Heart right ventricle (tissue), 16 donors: Measurements from ENCODE around the gene BNIP5. TPM values are rescaled to one million over a fixed set of nuclear protein-coding genes. Genes with fewer than 3 reads are reported as not detected.

Source experiments
- ATAC-seq, 8 donors: fragments of 200-7000 bp; cut with Tn5 transposase; one replicate each; pipeline ENCODE4 v1.9.1; 2020; ENCODE audit warnings: mild to moderate bottlenecking in 8 of 8, moderate library complexity in 8 of 8, moderate number of reproducible peaks in 1 of 8
- DNase-seq, 2 donors: peaks; one replicate each; pipeline ENCODE4 v3.0.0-alpha.2; 2020
- H3K27ac ChIP-seq, 10 donors: fragments of 200-600 bp; sonication (generic) in 2 of 10; one replicate each; pipeline versions ENCODE4 v1.5.0 to v1.8.0; 2020 to 2022; ENCODE audit warnings: mild to moderate bottlenecking in 3 of 10
- H3K27me3 ChIP-seq, 7 donors: fragments of 200-600 bp; one replicate each; pipeline ENCODE4 v1.8.0; 2021 to 2022; ENCODE audit warnings: mild to moderate bottlenecking in 2 of 7
- H3K36me3 ChIP-seq, 9 donors: fragments of 200-600 bp; sonication (generic) in 1 of 9; one replicate each; pipeline versions ENCODE4 v1.5.0 to v1.8.0; 2020 to 2022; ENCODE audit warnings: mild to moderate bottlenecking in 2 of 9
- H3K4me1 ChIP-seq, 9 donors: fragments of 200-600 bp; sonication (generic) in 1 of 9; one replicate each; pipeline versions ENCODE4 v1.5.0 to v1.8.0; 2020 to 2022; ENCODE audit warnings: mild to moderate bottlenecking in 4 of 9
- H3K4me3 ChIP-seq, 10 donors: fragments of 200-600 bp; sonication (generic) in 2 of 10; one replicate each; pipeline versions ENCODE4 v1.5.0 to v1.8.0; 2020 to 2022; ENCODE audit warnings: mild to moderate bottlenecking in 7 of 10, moderate library complexity in 2 of 10
- H3K9me3 ChIP-seq, 11 donors: fragments of 200-600 bp in 10 of 11; sonication (generic) in 2 of 11; one replicate each; pipeline versions ENCODE4 v1.5.0 to v1.8.0; 2013 to 2022; ENCODE audit warnings: mild to moderate bottlenecking in 2 of 11, control low read depth in 1 of 11, moderate library complexity in 1 of 11
- WGBS, 2 donors: extraction: QIAGEN DNeasy Blood & Tissue Kit; methylation state at CpG; one replicate each; pipeline ENCODE4 v1.1.7; 2013; ENCODE audit warnings: inconsistent platforms in 1 of 2; 5-methylcytosine and 5-hydroxymethylcytosine counted together
- intact Hi-C, 10 donors: fragments of 100-400 bp; cut with DNase I; formaldehyde crosslinking; loops; one replicate each; pipeline versions ENCODE4 v1.11.1 to v1.14.2; 2022
- polyA plus RNA-seq, 2 donors: library from polyadenylated mRNA; stranded (reverse); fragments of 200-250 nt; gene quantifications; one replicate each; pipeline ENCODE4 v1.2.3, GENCODE V29; 2013
- total RNA-seq, 10 donors: library from RNA; stranded (reverse); fragmentation: NEBNext Ultra II Directional in 3 of 10; extraction: Animal tissue kit (Norgen Biotek cat#: 25700) in 3 of 10; gene quantifications; one replicate each; pipeline versions ENCODE4 v1.2.1 to v1.2.4, GENCODE V29; 2021 to 2023
- TF ChIP-seq, protein P1 (sequence below), 9 donors: fragments of 200-600 bp; sonication (generic) in 2 of 9; IDR thresholded peaks; one replicate each; pipeline versions ENCODE4 v1.5.0 to v1.8.0; 2021 to 2022; ENCODE audit warnings: antibody characterized with exemption in 9 of 9, mild to moderate bottlenecking in 5 of 9, moderate library complexity in 1 of 9
- donor health status: Arrhythmogenic right ventricular cardiomyopathy.
- donor health status: ischemic (EF 13 %, LVEDD 7.1; RV severe dilation, severe dysfunction).
- donor health status: healthy with polysubstance abuse.
- donor health status: DM: no; HTN: yes; CAD: no.
- donor health status: DM: no; HTN: no; CAD: no.
- donor health status: ischemic (EF 25% LVEDD 6.9; RV normal size, moderate dysfunction).
- donor health status: ischemic (EF 25% LVEDD 5.7; RV mildly dilated, moderate dysfunction).
- donor health status: healthy.
- donor health status: DM: yes; HTN: yes; CAD: no.
- donor health status: Ischemic cardiomyopathy.
- donor health status: ischemic (EF 35%, LVEDD 5.7; RV mildly dilated, moderate dysfunction).
- donor health status: nonischemic (EF 11% LVEDD 7.7; RV severe dilation, severe dysfunction).
- donor health status: DM: yes; HTN: yes; CAD: no.
- donor health status: PGD.
- donor health status: ischemic (EF 29% LVEDD 5.4; RV normal size, mild dysfunction).
- donor health status: nonischemic (EF 23%, LVEDD 6.1; RV moderate dilation, normal function).

BNIP5 gene
- total and polyA plus RNA-seq, 12 donors = not detected

DNA sequence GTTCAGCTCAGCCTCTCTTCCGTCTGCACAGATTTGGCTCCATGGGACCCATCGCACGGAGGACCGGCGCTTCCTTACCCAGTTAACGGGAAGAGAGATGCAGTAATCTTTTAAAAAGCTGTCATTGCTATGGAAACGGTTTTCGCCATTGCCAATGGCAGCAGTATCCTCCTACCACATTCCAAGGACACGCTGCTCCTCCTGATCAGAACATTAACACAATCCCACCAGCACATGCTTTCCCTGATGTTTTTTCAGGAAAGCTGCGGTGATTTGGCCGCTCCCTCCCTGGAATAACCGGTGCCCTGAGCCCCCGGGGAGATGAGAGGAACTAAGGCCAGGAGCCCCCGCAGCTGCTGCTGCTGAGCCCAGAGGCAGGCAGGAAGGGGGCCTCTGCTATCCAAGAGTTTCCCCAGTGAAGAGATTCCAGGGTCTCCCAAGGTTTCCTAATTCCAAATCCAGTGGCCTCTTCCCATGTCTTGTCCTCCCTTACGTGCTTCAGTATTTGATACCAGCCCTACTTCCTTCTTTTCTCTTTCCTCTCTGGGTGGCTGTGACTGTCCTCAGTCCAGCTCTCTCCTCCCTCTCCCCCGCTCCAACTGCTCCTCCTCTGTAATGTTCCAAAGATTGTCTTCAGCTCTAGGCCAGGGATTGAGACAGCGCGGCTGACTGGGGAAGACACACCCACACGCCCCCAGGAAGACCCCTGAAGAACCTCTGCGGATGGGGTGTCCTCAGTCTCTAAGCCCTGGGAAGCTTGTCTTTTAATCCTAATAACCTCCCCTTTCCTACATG is 2.6 kb downstream of the BNIP5 start:
- Histone ChIP-seq H3K27me3 (peaks cover 6 to 75% (median 43%) of the 10 kb centered on the region in 7 donors), H3K4me1 (peaks cover 3 to 26% (median 17%) of the 10 kb centered on the region in 9 donors), H3K36me3 (no peaks in the 10 kb centered on the region), H3K27ac (no peak overlapping the region), H3K4me3 (peak overlapping the region in 1 of 10 donors; percentile 18), H3K9me3 (no peaks in the 10 kb centered on the region)
- DNase-seq (no peak), ATAC-seq (peak in 6 of 8 donors; percentile 11 to 67 (median 50))
- intact Hi-C loops = no loop called here
- TF ChIP-seq, protein P1, sequence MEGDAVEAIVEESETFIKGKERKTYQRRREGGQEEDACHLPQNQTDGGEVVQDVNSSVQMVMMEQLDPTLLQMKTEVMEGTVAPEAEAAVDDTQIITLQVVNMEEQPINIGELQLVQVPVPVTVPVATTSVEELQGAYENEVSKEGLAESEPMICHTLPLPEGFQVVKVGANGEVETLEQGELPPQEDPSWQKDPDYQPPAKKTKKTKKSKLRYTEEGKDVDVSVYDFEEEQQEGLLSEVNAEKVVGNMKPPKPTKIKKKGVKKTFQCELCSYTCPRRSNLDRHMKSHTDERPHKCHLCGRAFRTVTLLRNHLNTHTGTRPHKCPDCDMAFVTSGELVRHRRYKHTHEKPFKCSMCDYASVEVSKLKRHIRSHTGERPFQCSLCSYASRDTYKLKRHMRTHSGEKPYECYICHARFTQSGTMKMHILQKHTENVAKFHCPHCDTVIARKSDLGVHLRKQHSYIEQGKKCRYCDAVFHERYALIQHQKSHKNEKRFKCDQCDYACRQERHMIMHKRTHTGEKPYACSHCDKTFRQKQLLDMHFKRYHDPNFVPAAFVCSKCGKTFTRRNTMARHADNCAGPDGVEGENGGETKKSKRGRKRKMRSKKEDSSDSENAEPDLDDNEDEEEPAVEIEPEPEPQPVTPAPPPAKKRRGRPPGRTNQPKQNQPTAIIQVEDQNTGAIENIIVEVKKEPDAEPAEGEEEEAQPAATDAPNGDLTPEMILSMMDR (IDR thresholded peaks at IDR 0.05) = no peak
- 37 to 55% methylated on average over 20 of the region's 20 CpGs for WGBS, 2 donors

DNA sequence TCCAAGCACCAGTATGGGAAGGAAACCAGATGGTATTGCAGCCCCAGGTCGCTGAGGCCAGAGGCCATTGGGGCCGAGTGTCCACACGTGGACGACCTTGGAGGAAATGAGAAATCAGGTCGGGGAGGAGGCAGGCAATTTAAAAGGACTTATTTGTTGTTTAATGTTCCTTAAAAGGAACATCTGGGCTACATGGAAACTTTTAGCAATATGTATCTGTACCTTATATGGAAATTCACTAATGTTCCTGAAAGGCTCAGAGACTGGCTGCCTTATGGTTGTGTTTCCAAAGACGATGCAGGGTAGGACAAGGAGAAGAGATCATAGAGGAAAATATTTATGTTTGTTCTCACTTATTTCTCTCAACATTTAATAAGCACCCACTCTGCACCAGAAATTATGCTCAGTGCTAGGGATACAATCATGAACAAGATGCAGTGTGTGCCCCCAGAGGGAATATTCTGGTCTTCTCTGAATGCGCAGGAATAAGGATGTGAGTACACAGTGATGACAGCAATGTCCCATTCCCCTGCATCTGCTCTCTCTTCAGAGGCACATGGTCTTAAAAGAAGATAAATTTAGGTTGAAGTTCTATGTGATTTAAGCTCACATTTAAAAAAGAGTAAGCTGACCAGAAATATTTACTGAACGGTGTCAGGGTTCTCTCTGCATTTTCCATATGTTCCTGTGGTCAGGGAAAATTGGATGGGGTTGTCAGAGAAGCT is 3.4 kb downstream of the BNIP5 start:
- intact Hi-C loops = no loop called here
- H3K27me3 ChIP-seq = peaks cover 6 to 79% (median 42%) of the 10 kb centered on the region in 7 donors
- peaks cover 3 to 26% (median 17%) of the 10 kb centered on the region in 9 donors for H3K4me1 ChIP-seq
- TF ChIP-seq, protein P1 (IDR thresholded peaks at IDR 0.05) = no peak
- no peaks in the 10 kb centered on the region for H3K9me3 ChIP-seq
- no peaks in the 10 kb centered on the region for H3K36me3 ChIP-seq
- no peak for DNase-seq
- H3K4me3 ChIP-seq = peak overlapping the region in 1 of 10 donors; percentile 18
- no peak for ATAC-seq
- no peak overlapping the region for H3K27ac ChIP-seq
- WGBS, 2 donors = 64 to 76% methylated on average over 8 of the region's 8 CpGs

DNA sequence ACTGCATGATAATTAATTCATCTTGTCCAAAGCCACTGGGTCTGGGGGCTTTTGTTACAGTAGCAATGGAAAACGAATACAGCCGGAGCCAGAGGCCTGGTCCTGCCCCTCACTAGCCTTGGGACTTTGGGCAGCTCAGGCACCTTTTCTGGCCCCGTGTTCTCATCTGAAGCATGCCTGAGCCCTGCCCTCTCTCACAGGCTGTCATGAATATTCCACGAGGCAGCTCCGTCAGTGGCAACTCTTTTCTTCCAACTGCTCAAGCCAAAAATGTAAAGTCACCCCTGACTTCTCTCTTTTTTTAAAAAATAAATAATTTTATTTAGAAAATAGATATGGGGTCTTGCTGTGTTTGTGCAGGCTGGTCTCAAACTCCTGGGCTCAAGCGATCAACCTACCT is 5.3 kb downstream of the BNIP5 start:
- TF ChIP-seq, protein P1 (IDR thresholded peaks at IDR 0.05) = no peak
- DNase-seq (no peak), ATAC-seq (no peak)
- H3K27me3 ChIP-seq = peaks cover 6 to 73% (median 37%) of the 10 kb centered on the region in 7 donors
- H3K4me1 ChIP-seq = peaks cover 3 to 28% (median 19%) of the 10 kb centered on the region in 9 donors
- no peak overlapping the region for H3K4me3 ChIP-seq
- H3K27ac ChIP-seq = no peak overlapping the region
- H3K36me3 ChIP-seq = no peaks in the 10 kb centered on the region
- 92 to 94% methylated on average over 6 of the region's 6 CpGs for WGBS, 2 donors
- intact Hi-C loops = no loop called here
- H3K9me3 ChIP-seq = no peaks in the 10 kb centered on the region

DNA sequence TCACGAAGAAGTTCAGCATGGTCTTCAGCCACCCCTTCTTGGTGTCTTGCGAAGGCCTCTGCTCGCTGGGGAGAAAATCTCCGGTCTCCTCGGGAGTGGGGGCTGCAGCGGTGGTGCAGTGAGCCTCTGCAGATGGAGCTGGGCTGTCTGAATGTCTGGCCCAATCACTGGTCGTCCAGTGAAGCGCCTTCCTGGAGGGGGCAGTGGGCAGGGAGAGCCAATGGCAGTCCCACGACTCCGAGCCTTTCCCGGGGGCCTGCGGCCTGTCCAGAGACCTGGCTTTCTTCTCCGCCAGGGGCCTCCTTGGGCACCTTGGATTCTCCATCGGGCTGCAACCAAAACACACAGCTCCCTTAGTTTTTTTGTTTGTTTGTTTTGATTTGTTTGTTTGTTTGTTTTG is 6.3 kb downstream of the BNIP5 start:
- H3K27ac ChIP-seq = no peak overlapping the region
- DNase-seq = no peak
- H3K4me1 ChIP-seq = peaks cover 3 to 31% (median 19%) of the 10 kb centered on the region in 9 donors
- no peaks in the 10 kb centered on the region for H3K36me3 ChIP-seq
- no peak for ATAC-seq
- H3K4me3 ChIP-seq = no peak overlapping the region
- WGBS, 2 donors = 89 to 92% methylated on average over 14 of the region's 14 CpGs
- peaks cover 6 to 63% (median 37%) of the 10 kb centered on the region in 7 donors for H3K27me3 ChIP-seq
- intact Hi-C loops = no loop called here
- H3K9me3 ChIP-seq = no peaks in the 10 kb centered on the region
- TF ChIP-seq, protein P1 (IDR thresholded peaks at IDR 0.05) = no peak
